Effector memory CD4-positive, alpha-beta T cell (primary cell): ENCODE data around the gene FAM193A.

Experiments used
- DNase-seq, 3 donors: peaks; one replicate each; pipeline ENCODE4 v3.0.0-alpha.2; 2020
- H3K27ac ChIP-seq: 2 replicates; pipeline ENCODE4 v1.7.0; 2013; ENCODE audit warnings: mild to moderate bottlenecking, low read length, moderate library complexity; ENCODE audit not compliant: insufficient read depth, poor library complexity, severe bottlenecking
- H3K27me3 ChIP-seq: replicated peaks from 2 replicates; pipeline ENCODE4 v1.7.0; 2013; ENCODE audit warnings: mild to moderate bottlenecking, low read length; ENCODE audit not compliant: insufficient read depth, control insufficient read depth, poor library complexity, severe bottlenecking
- H3K36me3 ChIP-seq: 2 replicates; pipeline ENCODE4 v1.7.0; 2013; ENCODE audit warnings: mild to moderate bottlenecking, low read length, moderate library complexity; ENCODE audit not compliant: control insufficient read depth, insufficient read depth
- H3K4me1 ChIP-seq: 2 replicates; pipeline ENCODE4 v1.7.0; 2013; ENCODE audit warnings: low read length, mild to moderate bottlenecking; ENCODE audit not compliant: control insufficient read depth, insufficient read depth, poor library complexity, severe bottlenecking
- H3K4me3 ChIP-seq: 2 replicates; pipeline ENCODE4 v1.7.0; 2013; ENCODE audit warnings: low read length, low read depth, mild to moderate bottlenecking; ENCODE audit not compliant: insufficient read depth, poor library complexity, severe bottlenecking
- H3K9me3 ChIP-seq: 2 replicates; pipeline ENCODE4 v1.7.0; 2013; ENCODE audit warnings: mild to moderate bottlenecking, low read length, moderate library complexity; ENCODE audit not compliant: control insufficient read depth

The FAM193A gene

DNA sequence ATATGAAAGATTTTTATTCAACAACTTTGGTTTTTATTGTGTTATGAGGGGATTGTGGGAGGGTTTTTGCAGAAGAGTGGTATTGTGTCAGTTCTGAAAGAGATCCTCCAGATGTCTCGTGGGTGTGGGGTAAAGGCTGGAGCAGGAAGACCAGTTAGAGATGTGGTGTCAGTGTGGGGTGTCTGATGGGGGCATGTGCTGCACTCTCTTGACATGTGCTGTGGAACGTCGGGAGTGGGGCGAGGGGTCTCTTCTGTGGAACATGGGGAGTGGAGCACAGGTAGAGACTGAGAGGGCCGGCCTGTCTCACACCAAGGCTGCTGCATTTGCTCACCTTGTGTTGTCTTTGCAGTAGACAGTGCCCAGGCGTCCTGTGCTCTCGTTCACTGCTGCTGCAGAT is 37.6 kb downstream of the FAM193A start:
- Histone ChIP-seq H3K9me3 (no peaks in the 10 kb centered on the region), H3K27me3 (no peaks in the 10 kb centered on the region), H3K4me1 (no peaks in the 10 kb centered on the region), H3K27ac (no peak overlapping the region), H3K36me3 (no peaks in the 10 kb centered on the region), H3K4me3 (no peak overlapping the region)
- DNase-seq = no peak

DNA sequence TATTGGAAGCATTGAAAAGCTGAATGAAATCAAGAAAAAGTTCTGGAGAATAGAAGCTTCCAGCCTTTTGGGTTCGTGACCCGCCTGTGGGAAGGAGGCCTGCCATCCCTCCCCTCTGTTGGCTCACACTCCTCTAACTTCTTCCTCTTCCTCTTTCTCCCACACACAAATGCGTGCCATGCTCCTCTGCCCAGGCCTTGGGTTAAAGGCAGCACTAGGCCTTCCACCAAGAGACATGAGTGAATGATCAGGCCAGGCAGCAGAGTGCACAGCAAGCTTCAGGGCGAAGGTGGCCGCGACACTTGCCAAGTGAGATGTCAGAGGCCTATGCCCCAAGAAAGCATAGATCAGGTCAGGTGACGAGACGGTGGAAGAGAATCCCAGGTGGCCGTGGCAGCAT is 38.4 kb downstream of the FAM193A start:
- Histone ChIP-seq H3K9me3 (no peaks in the 10 kb centered on the region), H3K27ac (no peak overlapping the region), H3K27me3 (no peaks in the 10 kb centered on the region), H3K4me3 (no peak overlapping the region), H3K36me3 (no peaks in the 10 kb centered on the region), H3K4me1 (no peaks in the 10 kb centered on the region)
- no peak for DNase-seq

DNA sequence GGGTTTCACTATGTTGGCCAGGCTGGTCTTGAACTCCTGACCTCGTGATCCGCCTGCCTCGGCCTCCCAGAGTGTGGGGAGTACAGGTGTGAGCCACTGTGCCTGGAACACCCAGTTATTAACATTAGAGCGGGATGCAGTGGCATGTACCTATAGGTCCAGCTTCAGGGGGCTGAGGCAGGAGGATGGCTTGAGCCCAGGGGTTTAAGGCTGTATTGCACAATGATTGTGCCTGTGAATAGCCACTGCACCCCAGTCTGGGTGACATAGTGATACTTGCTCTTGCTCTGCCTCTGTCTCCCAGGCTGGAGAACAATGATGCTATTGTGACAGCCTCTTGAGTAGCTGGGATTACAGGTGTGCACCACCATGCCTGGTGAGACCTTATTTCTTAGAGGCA is 39.8 kb downstream of the FAM193A start:
- Histone ChIP-seq H3K9me3 (no peaks in the 10 kb centered on the region), H3K27ac (no peak overlapping the region), H3K27me3 (no peaks in the 10 kb centered on the region), H3K4me1 (no peaks in the 10 kb centered on the region), H3K36me3 (no peaks in the 10 kb centered on the region), H3K4me3 (no peak overlapping the region)
- DNase-seq = no peak

DNA sequence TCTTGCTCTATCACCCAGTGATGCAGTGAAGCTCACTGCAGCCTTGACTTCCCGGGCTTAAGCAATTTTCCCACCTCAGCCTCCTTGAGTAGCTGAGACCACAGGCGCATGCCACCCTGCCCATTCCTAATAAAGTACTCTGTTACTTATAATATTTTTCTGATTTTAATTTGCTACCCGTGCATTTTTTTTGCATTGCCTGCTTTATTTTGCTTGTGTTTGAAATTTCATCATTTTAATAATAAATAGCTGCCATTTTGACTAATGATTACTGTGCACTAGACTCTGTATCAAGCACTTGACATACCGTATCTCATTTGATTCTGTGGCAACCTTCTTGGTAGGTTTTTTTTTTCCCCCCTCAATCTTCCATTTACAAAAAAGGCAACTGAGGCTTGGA is 41.7 kb downstream of the FAM193A start:
- Histone ChIP-seq H3K27me3 (no peaks in the 10 kb centered on the region), H3K4me3 (no peak overlapping the region), H3K9me3 (no peaks in the 10 kb centered on the region), H3K36me3 (no peaks in the 10 kb centered on the region), H3K4me1 (no peaks in the 10 kb centered on the region), H3K27ac (no peak overlapping the region)
- DNase-seq = no peak

DNA sequence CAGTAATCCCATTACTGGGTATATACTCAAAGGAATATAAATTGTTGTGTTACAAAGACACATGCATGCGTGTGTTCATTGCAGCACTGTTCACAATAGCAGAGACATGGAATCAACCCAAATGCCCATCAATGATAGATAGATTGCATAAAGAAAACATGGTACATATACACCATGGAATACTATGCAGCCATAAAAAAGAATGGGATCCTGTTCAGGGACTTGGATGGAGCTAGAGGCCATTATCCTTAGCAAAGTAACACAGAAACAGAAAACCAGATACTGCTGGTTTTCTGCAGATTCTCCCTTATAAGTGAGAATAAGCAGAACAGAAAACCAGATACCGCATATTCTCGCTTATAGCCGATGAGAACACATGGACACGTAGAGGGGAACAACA is 43.5 kb downstream of the FAM193A start:
- no peaks in the 10 kb centered on the region for H3K4me1 ChIP-seq
- H3K4me3 ChIP-seq = no peak overlapping the region
- no peak for DNase-seq
- no peaks in the 10 kb centered on the region for H3K27me3 ChIP-seq
- no peaks in the 10 kb centered on the region for H3K9me3 ChIP-seq
- no peak overlapping the region for H3K27ac ChIP-seq
- no peaks in the 10 kb centered on the region for H3K36me3 ChIP-seq

DNA sequence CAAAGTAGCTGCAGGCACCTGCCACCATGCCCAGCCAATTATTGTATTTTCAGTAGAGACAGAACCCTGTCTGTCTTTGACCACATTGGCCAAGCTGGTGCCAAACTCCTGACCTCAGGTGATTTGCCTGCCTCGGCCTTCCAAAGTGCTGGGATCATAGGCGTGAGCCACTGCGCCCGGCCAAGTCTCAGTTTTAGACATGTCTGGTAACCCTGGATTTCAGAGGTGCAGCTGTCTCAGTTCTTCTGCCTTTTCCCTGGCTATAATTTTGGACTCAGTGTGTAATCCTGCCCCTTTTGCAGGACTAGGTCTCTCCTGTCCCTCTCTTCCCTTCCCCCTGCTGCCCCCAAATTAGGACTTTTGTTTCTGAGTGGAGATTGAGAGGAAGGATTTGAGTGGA is 46.6 kb downstream of the FAM193A start:
- H3K4me3 ChIP-seq = no peak overlapping the region
- no peak overlapping the region for H3K27ac ChIP-seq
- H3K27me3 ChIP-seq = no peaks in the 10 kb centered on the region
- H3K9me3 ChIP-seq = no peaks in the 10 kb centered on the region
- no peaks in the 10 kb centered on the region for H3K36me3 ChIP-seq
- no peak for DNase-seq
- H3K4me1 ChIP-seq = peaks cover 6% of the 10 kb centered on the region

DNA sequence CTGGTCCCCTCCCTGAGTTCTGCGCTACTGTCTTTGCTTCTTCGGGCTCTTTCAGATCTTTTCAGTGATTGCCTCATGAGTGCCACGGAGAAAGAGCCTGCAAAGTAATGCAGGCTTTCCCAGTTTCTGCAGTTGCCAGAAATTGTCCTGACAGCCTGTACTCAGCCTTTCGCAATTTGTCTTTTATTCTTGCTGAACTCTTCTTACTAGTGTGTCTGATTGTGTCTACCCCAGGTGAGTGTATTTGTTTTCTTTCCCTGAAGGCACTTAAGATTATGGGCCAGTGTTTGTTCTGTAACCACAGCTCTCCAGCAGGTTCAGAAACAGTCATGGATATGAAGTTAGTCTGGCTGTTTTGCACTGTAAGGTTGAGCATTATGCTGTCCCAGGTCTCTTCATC is 47.1 kb downstream of the FAM193A start:
- Histone ChIP-seq H3K4me3 (no peak overlapping the region), H3K9me3 (no peaks in the 10 kb centered on the region), H3K27me3 (no peaks in the 10 kb centered on the region), H3K36me3 (no peaks in the 10 kb centered on the region), H3K4me1 (peaks cover 7% of the 10 kb centered on the region), H3K27ac (no peak overlapping the region)
- no peak for DNase-seq

DNA sequence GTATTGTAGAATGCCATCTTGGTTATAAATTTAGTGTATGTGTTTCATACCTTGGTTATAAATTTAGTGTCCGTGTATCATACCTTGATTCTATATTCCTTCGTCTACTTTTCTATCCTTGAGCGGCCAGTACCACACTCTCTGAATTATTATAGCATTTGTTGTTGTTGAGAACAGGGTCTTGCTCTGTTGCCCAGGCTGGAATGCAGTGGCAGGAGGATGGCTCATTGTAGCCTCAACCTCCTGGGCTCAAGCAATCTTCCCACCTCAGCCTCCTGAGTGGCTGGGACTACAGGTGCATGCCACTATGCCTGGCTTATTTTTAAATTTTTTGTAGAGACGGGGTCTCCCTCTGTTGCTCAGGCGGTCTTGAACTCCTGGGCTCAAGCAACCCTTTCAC is 50.1 kb downstream of the FAM193A start:
- no peak overlapping the region for H3K4me3 ChIP-seq
- H3K4me1 ChIP-seq = peaks cover 9% of the 10 kb centered on the region
- no peaks in the 10 kb centered on the region for H3K27me3 ChIP-seq
- no peak for DNase-seq
- H3K36me3 ChIP-seq = no peaks in the 10 kb centered on the region
- H3K9me3 ChIP-seq = no peaks in the 10 kb centered on the region
- no peak overlapping the region for H3K27ac ChIP-seq

DNA sequence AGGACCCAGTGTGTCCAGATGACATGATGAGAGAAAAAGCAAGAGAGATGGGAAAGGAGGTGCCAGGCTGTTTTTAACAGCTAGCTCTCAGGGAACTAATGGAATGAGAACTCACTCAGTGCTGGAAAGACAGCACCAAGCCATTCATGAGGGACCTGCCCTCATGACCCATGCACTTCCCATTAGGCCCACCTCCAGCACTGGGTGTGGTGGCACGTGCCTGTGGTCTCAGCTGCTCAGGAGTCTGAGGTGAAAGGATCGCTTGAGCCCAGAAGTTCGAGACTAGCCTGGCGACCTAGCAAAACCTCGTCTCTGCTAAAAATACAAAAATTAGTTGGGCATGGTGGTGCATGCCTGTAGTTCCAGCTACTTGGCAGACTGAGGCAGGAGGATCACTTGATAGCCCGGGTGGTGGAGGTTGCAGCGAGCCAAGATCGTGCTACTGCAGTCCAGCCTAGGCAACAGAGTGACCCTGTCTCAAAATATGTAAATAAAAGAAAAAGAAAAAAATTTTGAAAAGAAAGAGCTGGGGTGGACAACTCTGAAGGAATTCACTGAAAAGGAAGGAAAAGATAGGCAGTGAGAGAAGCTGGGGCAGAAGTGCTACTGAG is 50.9 kb downstream of the FAM193A start:
- no peaks in the 10 kb centered on the region for H3K9me3 ChIP-seq
- H3K36me3 ChIP-seq = no peaks in the 10 kb centered on the region
- no peaks in the 10 kb centered on the region for H3K27me3 ChIP-seq
- H3K4me3 ChIP-seq = no peak overlapping the region
- peaks cover 9% of the 10 kb centered on the region for H3K4me1 ChIP-seq
- no peak overlapping the region for H3K27ac ChIP-seq
- no peak for DNase-seq

DNA sequence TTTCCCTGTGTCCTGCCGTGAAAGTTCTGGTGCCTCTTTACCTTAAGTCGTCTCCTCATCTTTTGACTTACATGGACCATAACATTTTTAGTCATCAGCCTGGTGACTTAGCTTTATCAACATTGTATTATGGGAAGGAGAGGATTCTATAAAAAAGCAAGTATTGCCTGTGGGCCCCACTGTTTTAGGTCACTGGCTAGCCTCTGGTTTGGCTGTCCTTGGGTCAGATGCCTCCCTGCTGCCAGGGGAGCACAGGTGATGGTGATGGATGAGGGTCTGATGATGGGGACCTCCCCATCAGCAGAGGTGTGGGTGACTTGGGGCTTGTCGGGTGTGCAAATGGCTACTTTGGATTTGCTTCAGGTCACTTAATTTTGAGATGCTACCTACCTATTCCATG is 51.8 kb downstream of the FAM193A start:
- DNase-seq = no peak
- Histone ChIP-seq H3K9me3 (no peaks in the 10 kb centered on the region), H3K27me3 (no peaks in the 10 kb centered on the region), H3K4me3 (no peak overlapping the region), H3K4me1 (peaks cover 9% of the 10 kb centered on the region), H3K36me3 (no peaks in the 10 kb centered on the region), H3K27ac (no peak overlapping the region)

DNA sequence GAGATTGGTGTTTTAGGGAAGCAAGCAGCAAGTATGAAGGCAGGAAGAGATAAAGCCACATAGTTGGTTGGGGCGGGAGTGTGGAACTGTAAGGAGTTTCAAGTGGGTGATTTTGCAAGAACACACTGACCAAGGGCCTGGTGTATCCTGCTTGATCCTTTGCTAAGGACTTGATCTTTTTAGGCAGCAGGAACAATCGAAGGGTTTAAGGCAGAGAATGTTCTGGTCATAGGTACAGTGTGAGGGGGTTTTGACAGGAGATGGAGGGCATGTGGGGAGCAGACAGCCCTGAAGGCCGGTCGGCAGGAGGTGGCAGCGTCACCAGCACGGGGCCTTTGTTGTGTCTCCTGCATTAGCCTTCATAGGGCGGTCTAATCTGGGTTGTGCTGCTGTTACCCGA is 54.7 kb downstream of the FAM193A start:
- Histone ChIP-seq H3K36me3 (no peaks in the 10 kb centered on the region), H3K27me3 (no peaks in the 10 kb centered on the region), H3K4me1 (peaks cover 9% of the 10 kb centered on the region), H3K9me3 (no peaks in the 10 kb centered on the region), H3K4me3 (no peak overlapping the region), H3K27ac (no peak overlapping the region)
- DNase-seq = no peak
